Caco-2 (cell line): ENCODE results near the gene LRRC15. TPM values are rescaled to one million over a fixed set of nuclear protein-coding genes. Genes with fewer than 3 reads are reported as not detected.
A peak's percentile ranks its signal among the peaks of the same experiment; 100 is the strongest.

Source experiments
- BruUV-seq: library from RNA; stranded (reverse); fragments of 400-500 nt; replicated peaks from 2 replicates; lab custom pipeline; 2021; lab: Mats Ljungman, UMichigan
- CTCF ChIA-PET: fragments of 300-600 bp; sonication (Branson Sonifier 250); formaldehyde crosslinking; loops from one replicate; lab custom pipeline; 2022; ENCODE audit warnings: antibody characterized with exemption; lab: Charles Lee
- POLR2A ChIA-PET: fragments of 300-600 bp; sonication (Branson Sonifier 250); formaldehyde crosslinking; loops from one replicate; lab custom pipeline; 2022; ENCODE audit warnings: antibody characterized with exemption; lab: Charles Lee
- DNase-seq, 2 experiments: peaks; one replicate each; pipeline versions ENCODE4 v3.0.0 to v3.0.0-alpha.2; 2020 to 2022
- H3K27me3 ChIP-seq: replicated peaks from 2 replicates; pipeline ENCODE4 v1.6.0; 2011; ENCODE audit warnings: low read length; ENCODE audit not compliant: control insufficient read depth, insufficient read depth
- H3K36me3 ChIP-seq: 2 replicates; pipeline ENCODE4 v1.5.1; 2011; ENCODE audit warnings: low read length; ENCODE audit not compliant: control insufficient read depth, insufficient read depth
- H3K4me1 ChIP-seq: fragments of 250-450 bp; sonication (Bioruptor Pico); 2 replicates; pipeline ENCODE4 v1.5.1; 2020; ENCODE audit warnings: mild to moderate bottlenecking
- H3K4me3 ChIP-seq: 2 replicates; pipeline ENCODE4 v1.5.1; 2011; ENCODE audit warnings: low read depth, mild to moderate bottlenecking, control low read depth, low read length
- H3K9me3 ChIP-seq: fragments of 250-450 bp; sonication (Bioruptor Pico); 2 replicates; pipeline ENCODE4 v1.5.1; 2020; ENCODE audit warnings: mild to moderate bottlenecking, moderate library complexity
- H3K27ac Mint-ChIP-seq: one replicate; pipeline ENCODE4 v1.8.0; 2022; ENCODE audit warnings: mixed read lengths; ENCODE audit not compliant: unreplicated experiment
- H3K27me3 Mint-ChIP-seq: one replicate; pipeline ENCODE4 v1.8.0; 2022; ENCODE audit warnings: mixed read lengths; ENCODE audit not compliant: insufficient read depth, unreplicated experiment
- H3K36me3 Mint-ChIP-seq: one replicate; pipeline ENCODE4 v1.8.0; 2022; ENCODE audit warnings: mild to moderate bottlenecking, mixed read lengths; ENCODE audit not compliant: insufficient read depth, unreplicated experiment
- H3K4me1 Mint-ChIP-seq: one replicate; pipeline ENCODE4 v1.8.0; 2022; ENCODE audit warnings: low read depth, mixed read lengths; ENCODE audit not compliant: unreplicated experiment
- H3K4me3 Mint-ChIP-seq: one replicate; pipeline ENCODE4 v1.8.0; 2022; ENCODE audit warnings: mild to moderate bottlenecking, moderate library complexity, mixed read lengths; ENCODE audit not compliant: unreplicated experiment
- H3K9me3 Mint-ChIP-seq: one replicate; pipeline ENCODE4 v1.8.0; 2022; ENCODE audit warnings: mixed read lengths; ENCODE audit not compliant: unreplicated experiment
- intact Hi-C: fragments of 100-400 bp; cut with micrococcal nuclease; formaldehyde crosslinking; loops from one replicate; pipeline ENCODE4 v1.10.0; 2022; ENCODE audit not compliant: unreplicated experiment
- total RNA-seq: library from RNA; stranded (reverse); gene quantifications from 2 replicates; pipeline ENCODE4 v1.2.3, GENCODE V29; 2022
- TF ChIP-seq, protein P1 (sequence below), 2 experiments: fragments of 200-600 bp in 1 of 2; IDR thresholded peaks; 1 replicate in 1 of 2; 2 replicates in 1 of 2; pipeline versions ENCODE4 v1.5.1 to v1.8.0; 2011 to 2022; ENCODE audit warnings: antibody characterized with exemption in 1 of 2, control low read depth in 1 of 2, inconsistent platforms in 1 of 2, low read depth in 1 of 2, low read length in 1 of 2, mild to moderate bottlenecking in 1 of 2, moderate library complexity in 1 of 2; ENCODE audit not compliant: insufficient read depth in 1 of 2, severe bottlenecking in 1 of 2, unreplicated experiment in 1 of 2

The LRRC15 gene
- total RNA-seq, 1 experiment from 2014 or later: 0.09 TPM

DNA sequence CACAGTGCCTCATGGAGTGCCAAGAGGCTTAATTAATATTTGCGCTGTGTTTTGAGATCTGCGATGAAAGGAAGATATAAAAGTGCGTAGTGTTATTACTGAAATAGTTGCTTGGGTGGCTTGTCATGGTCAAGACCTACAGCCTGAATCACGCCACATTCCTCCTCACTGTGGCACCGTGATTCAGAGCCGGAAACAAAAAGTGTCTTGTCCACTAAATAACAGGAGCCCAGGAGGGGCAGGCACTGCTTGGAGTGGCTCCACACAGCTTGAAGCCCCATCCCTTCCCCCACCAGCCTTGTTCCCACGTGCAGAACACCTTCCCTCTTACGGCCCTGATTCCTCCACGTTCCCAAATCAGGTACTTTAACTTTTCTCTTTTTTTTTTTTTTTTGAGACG lies 1.2 kb upstream of the LRRC15 start:
- peak in 1 of 2 experiments; percentile 3 for DNase-seq
- Histone ChIP-seq H3K4me1 (peaks cover 8% of the 10 kb centered on the region; the same call in 1 of the 2 replicates), H3K27me3 (no peaks in the 10 kb centered on the region), H3K9me3 (no peaks in the 10 kb centered on the region), H3K4me3 (no peak overlapping the region), H3K36me3 (no peaks in the 10 kb centered on the region)
- H3K27ac Mint-ChIP-seq: no peak overlapping the region
- no peaks in the 10 kb centered on the region for H3K36me3 Mint-ChIP-seq
- no TSS peak for BruUV-seq
- TF ChIP-seq, protein P1, sequence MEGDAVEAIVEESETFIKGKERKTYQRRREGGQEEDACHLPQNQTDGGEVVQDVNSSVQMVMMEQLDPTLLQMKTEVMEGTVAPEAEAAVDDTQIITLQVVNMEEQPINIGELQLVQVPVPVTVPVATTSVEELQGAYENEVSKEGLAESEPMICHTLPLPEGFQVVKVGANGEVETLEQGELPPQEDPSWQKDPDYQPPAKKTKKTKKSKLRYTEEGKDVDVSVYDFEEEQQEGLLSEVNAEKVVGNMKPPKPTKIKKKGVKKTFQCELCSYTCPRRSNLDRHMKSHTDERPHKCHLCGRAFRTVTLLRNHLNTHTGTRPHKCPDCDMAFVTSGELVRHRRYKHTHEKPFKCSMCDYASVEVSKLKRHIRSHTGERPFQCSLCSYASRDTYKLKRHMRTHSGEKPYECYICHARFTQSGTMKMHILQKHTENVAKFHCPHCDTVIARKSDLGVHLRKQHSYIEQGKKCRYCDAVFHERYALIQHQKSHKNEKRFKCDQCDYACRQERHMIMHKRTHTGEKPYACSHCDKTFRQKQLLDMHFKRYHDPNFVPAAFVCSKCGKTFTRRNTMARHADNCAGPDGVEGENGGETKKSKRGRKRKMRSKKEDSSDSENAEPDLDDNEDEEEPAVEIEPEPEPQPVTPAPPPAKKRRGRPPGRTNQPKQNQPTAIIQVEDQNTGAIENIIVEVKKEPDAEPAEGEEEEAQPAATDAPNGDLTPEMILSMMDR (IDR thresholded peaks at IDR 0.05; ENCODE audit: insufficient read depth in 1 of 2, low read depth in 1 of 2, low read length in 1 of 2, severe bottlenecking in 1 of 2, unreplicated experiment in 1 of 2): no peak
- intact Hi-C loops: no loop called here
- POLR2A ChIA-PET: no interaction called here
- no peaks in the 10 kb centered on the region for H3K9me3 Mint-ChIP-seq
- no peaks in the 10 kb centered on the region for H3K27me3 Mint-ChIP-seq
- peaks cover 8% of the 10 kb centered on the region for H3K4me1 Mint-ChIP-seq
- CTCF ChIA-PET: no interaction called here
- no peak overlapping the region for H3K4me3 Mint-ChIP-seq

DNA sequence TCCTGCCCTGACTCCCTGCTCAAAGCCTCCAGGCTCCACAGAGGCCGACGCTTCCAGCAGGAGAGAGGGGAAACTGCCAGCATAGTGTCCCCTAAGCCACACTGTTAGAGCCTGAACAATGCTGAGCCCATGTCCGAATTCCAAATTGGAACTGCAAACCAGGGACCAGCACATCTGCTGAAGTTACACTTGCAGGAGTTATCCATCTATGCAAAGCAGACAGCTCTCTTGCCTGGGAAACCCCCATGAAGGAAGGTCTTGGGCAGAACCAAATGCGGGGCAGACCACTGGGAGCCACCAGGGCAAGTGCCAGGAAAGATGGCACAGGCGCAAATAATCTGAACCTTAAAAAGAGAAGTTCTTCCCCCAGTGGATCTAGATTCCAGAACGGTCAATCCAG lies 625 bp downstream of the LRRC15 start:
- no peaks in the 10 kb centered on the region for H3K9me3 Mint-ChIP-seq

DNA sequence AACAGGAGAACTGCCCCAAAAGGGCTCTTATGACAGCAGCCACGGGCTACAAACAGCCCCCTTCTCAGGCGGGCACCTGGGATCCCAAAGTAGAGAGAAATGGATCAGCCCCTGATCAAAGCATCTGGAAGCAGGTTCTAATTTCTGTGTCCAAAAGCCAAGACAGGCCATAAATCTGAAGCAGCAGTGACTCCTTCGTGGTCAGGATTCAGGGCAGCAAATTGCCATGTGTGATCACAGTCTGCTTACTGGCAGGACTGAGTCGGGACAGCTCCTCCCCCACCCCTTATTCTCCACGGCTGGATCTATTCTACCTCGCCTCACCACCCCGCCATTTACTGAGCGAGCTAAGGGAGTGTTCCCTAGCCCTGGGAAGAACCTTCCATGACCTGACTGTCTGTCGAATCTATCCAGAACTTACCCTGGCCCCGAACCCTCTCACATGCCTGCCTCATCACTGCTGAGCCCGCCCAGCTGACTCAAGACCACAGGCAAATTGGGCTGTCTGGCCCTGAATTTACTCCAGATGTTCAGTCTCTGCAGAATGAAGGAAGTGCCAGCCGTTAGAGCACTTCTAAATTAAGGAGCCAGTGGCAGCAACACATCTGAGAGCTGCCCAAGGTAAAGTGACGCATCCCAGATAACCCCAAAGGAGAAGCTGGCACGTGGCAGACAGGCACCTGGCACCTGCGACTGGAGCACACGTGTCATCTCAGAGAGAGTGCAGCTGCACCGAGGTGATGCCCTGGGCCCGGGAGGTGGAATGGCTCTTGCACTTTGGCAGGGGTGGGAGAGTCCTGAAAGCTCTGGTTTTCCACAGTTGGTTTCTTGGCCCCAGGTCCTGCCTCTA lies 1.3 kb downstream of the LRRC15 start:
- CTCF ChIA-PET: interaction anchor here (1.1 kb wide), 1 partner anchor 11 kb away, joined by 5 read pairs; no protein-coding TSS in a partner anchor
- no peak overlapping the region for H3K27ac Mint-ChIP-seq
- Histone ChIP-seq H3K9me3 (no peaks in the 10 kb centered on the region), H3K27me3 (no peaks in the 10 kb centered on the region), H3K4me3 (no peak overlapping the region), H3K36me3 (no peaks in the 10 kb centered on the region), H3K4me1 (peaks cover 8% of the 10 kb centered on the region; the same call in 1 of the 2 replicates)
- TF ChIP-seq, protein P1 (IDR thresholded peaks at IDR 0.05; ENCODE audit: insufficient read depth in 1 of 2, low read depth in 1 of 2, low read length in 1 of 2, severe bottlenecking in 1 of 2, unreplicated experiment in 1 of 2): no peak
- H3K4me1 Mint-ChIP-seq: peaks cover 8% of the 10 kb centered on the region
- H3K4me3 Mint-ChIP-seq: no peak overlapping the region
- POLR2A ChIA-PET: no interaction called here
- BruUV-seq: no TSS peak
- H3K36me3 Mint-ChIP-seq: no peaks in the 10 kb centered on the region
- no peaks in the 10 kb centered on the region for H3K27me3 Mint-ChIP-seq
- no peaks in the 10 kb centered on the region for H3K9me3 Mint-ChIP-seq
- intact Hi-C loops: loop anchor here (5.0 kb wide), 1 partner anchor 34 kb away; no protein-coding TSS in a partner anchor
- DNase-seq: no peak

More for the DNA sequence above, 625 bp downstream of the LRRC15 start:
- Mint-ChIP-seq H3K4me3 (no peak overlapping the region), H3K27ac (no peak overlapping the region), H3K27me3 (no peaks in the 10 kb centered on the region), H3K36me3 (no peaks in the 10 kb centered on the region), H3K4me1 (peaks cover 8% of the 10 kb centered on the region)
- Histone ChIP-seq H3K36me3 (no peaks in the 10 kb centered on the region), H3K4me1 (peaks cover 8% of the 10 kb centered on the region; the same call in 1 of the 2 replicates), H3K9me3 (no peaks in the 10 kb centered on the region), H3K27me3 (no peaks in the 10 kb centered on the region), H3K4me3 (no peak overlapping the region)
- POLR2A ChIA-PET: no interaction called here
- no TSS peak for BruUV-seq
- intact Hi-C loops: loop anchor here (5.0 kb wide), 1 partner anchor 33 kb away; no protein-coding TSS in a partner anchor
- TF ChIP-seq, protein P1 (IDR thresholded peaks at IDR 0.05; ENCODE audit: insufficient read depth in 1 of 2, low read depth in 1 of 2, low read length in 1 of 2, severe bottlenecking in 1 of 2, unreplicated experiment in 1 of 2): no peak
- no peak for DNase-seq
- CTCF ChIA-PET: interaction anchor here (1.1 kb wide), 1 partner anchor 38 kb away, joined by 5 read pairs; no protein-coding TSS in a partner anchor
